Measurements from ENCODE around the gene ARHGAP6.

DNA sequence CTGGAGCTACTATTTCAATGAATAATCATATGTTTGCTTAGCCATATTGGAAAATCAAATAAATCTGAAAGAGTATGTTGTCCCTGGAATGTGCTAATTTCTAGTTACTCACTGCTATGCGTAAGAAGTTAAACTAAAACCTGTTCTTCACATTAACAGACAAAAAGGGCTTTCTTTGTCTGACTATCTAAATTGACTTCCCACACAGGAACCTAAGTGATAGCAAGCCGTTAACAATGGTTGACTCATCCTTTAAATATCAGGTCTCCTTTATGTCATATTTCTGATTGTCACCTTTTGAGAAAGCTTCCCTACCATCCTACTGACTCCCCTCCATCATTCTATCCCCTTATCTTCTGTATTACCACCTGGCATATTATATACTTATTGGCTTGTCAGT lies 291.1 kb downstream of the ARHGAP6 start:
- TF ChIP-seq, protein P1, sequence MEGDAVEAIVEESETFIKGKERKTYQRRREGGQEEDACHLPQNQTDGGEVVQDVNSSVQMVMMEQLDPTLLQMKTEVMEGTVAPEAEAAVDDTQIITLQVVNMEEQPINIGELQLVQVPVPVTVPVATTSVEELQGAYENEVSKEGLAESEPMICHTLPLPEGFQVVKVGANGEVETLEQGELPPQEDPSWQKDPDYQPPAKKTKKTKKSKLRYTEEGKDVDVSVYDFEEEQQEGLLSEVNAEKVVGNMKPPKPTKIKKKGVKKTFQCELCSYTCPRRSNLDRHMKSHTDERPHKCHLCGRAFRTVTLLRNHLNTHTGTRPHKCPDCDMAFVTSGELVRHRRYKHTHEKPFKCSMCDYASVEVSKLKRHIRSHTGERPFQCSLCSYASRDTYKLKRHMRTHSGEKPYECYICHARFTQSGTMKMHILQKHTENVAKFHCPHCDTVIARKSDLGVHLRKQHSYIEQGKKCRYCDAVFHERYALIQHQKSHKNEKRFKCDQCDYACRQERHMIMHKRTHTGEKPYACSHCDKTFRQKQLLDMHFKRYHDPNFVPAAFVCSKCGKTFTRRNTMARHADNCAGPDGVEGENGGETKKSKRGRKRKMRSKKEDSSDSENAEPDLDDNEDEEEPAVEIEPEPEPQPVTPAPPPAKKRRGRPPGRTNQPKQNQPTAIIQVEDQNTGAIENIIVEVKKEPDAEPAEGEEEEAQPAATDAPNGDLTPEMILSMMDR (IDR thresholded peaks at IDR 0.05), result no peak
- TF ChIP-seq POLR2A (IDR thresholded peaks at IDR 0.05), result no peak
